Body of pancreas (tissue), 4 donors: ENCODE results near the gene SNTG2.

Experiments
- POLR2A ChIP-seq, 3 donors: fragments of 450-650 bp; IDR thresholded peaks; one replicate each; pipeline ENCODE4 v1.6.1; 2016; ENCODE audit warnings: antibody characterized with exemption in 3 of 3, mild to moderate bottlenecking in 2 of 3
- TF ChIP-seq, protein P1 (sequence below), 7 experiments: fragments of 450-650 bp in 4 of 7; fragments of 200-600 bp in 3 of 7; sonication (generic) in 3 of 7; IDR thresholded peaks; one replicate each; pipeline ENCODE4 v1.5.1; 2016 to 2019; ENCODE audit warnings: antibody characterized with exemption in 7 of 7

DNA sequence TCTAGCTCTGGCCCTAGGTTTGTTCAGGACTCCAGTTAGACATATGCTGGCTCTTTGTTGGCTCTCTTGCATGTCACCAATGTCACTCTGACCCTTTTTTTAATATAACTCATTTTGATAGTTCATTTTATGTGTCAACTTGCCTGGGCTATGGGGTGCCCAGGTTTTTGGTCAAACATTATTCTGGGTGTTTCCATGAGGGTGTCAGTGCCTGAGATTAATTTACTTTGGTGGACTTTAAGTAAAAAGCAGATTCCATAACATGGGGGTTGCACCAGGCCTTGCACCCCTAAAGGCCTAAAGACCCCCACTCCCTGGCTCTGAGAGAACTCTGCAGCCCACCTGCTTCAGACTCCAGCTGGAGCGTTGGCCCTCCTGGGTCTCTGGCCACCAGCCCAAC is 48.1 kb upstream of the SNTG2 start:
- TF ChIP-seq, protein P1, sequence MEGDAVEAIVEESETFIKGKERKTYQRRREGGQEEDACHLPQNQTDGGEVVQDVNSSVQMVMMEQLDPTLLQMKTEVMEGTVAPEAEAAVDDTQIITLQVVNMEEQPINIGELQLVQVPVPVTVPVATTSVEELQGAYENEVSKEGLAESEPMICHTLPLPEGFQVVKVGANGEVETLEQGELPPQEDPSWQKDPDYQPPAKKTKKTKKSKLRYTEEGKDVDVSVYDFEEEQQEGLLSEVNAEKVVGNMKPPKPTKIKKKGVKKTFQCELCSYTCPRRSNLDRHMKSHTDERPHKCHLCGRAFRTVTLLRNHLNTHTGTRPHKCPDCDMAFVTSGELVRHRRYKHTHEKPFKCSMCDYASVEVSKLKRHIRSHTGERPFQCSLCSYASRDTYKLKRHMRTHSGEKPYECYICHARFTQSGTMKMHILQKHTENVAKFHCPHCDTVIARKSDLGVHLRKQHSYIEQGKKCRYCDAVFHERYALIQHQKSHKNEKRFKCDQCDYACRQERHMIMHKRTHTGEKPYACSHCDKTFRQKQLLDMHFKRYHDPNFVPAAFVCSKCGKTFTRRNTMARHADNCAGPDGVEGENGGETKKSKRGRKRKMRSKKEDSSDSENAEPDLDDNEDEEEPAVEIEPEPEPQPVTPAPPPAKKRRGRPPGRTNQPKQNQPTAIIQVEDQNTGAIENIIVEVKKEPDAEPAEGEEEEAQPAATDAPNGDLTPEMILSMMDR (IDR thresholded peaks at IDR 0.05) = no peak
- TF ChIP-seq POLR2A (IDR thresholded peaks at IDR 0.05) = no peak
